Stimulated activated CD8-positive, alpha-beta memory T cell treated with anti-CD3 and anti-CD28 coated beads, Interleukin-4, amount 100 ng/mL, for 24 hours (primary cell): ENCODE measurements around the gene FADS6.
A peak's percentile ranks its signal among the peaks of the same experiment; 100 is the strongest.

Experiments
- DNase-seq: peaks from one replicate; pipeline ENCODE4 v3.0.0-alpha.2; 2020; ENCODE audit warnings: low read depth

The FADS6 gene

DNA sequence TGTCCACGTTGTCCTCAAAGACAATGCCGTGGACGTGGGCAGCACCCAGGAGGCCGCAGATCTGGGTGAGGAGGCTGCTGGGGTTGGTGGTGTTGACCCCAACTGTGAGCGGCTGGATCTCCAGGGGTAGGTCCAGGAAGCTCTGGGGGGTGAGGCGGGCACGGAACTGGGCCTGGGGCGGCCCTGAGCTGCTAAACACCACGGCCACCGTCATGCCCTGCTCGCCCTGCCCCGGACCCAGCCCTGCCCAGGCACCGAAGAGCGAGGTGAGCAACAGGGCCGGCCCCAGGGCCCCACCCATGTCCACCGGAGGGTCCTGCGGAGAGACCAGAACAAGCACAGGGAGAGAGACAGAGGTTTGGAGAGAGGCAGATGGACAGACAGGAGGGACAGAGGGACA, 38.6 kb downstream of the FADS6 start:
- DNase-seq, result no peak

- no peak for DNase-seq
Observed at GRCh38 chr17:74853669-74854068, 39.8 kb downstream of the FADS6 start.

- DNase-seq, result no peak
Observed at GRCh38 chr17:74853048-74853397, 40.4 kb downstream of the FADS6 start.

DNA sequence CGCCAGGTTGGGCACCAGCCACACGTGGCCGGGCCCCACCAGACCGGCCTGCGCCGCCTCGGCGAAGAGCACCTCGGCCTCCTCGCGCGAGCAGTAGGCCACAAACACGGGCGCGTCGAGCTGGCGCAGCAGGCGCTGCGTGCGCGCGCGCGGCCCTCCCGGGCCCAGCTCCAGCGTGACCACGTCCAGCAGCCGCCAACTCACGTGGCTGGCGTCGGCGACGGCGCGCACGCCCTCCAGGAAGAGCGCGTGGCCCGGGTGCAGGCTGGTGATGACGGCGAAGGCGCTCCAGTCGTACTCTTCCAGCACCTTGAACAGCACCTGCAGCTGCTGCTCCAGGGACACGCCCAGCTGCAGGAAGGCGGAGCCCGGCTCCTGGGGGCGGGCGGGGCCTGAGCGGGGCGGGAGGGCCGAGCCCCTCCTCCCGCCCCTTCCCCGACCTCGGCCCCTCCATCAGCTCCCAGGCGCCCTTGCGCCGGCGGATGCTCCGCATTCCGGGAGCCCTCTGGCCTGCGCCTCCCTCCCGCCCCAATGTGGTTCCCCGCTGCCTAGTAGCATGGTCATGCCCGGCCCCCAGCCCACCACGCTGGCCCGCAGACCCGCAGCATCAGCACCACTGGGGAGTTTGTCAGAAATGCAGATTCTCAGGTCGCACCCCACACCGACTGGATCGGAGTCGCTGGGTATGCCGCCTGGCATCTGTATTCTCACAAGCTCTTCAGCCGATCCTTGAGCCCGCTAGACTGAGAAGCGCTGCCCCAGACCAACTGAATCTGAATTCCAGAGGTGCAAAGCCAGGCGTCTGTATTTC, 41.0 kb downstream of the FADS6 start:
- peak; percentile 26 for DNase-seq

DNA sequence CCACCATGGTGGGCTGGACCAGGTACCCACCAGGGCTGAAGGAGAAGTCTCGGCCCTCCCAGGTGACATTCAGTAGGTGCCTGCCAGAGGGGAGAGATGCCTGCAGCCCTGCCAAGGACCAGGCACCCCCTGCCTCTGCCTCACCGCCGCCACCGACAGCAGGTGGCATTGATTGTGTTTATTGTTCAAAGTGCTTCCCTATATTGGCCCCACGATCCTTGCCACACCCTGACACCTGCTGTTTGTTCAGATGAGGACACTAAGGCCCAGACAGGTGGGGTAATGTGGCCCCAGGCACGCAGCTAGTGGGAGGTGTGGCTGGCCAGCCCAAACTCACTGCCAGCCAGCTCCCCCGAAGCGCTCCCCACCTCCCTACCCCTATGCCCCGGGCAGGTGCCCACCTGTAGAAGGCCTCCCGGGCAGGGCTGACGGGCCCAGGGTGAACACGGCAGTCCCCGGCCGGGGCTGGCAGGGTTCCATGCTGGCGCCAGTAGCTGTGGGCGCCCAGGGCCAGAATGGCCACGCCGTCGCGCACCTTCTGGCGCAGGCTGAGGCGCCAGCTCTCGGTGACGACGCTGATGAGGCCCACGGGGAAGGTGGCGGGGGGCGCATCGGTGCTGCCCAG, 41.7 kb downstream of the FADS6 start:
- DNase-seq, result no peak

GRCh38 chr17:74850914-74851313, 42.5 kb downstream of the FADS6 start:
- no peak for DNase-seq

GRCh38 chr17:74850310-74850709, 43.1 kb downstream of the FADS6 start:
- DNase-seq, result no peak

DNA sequence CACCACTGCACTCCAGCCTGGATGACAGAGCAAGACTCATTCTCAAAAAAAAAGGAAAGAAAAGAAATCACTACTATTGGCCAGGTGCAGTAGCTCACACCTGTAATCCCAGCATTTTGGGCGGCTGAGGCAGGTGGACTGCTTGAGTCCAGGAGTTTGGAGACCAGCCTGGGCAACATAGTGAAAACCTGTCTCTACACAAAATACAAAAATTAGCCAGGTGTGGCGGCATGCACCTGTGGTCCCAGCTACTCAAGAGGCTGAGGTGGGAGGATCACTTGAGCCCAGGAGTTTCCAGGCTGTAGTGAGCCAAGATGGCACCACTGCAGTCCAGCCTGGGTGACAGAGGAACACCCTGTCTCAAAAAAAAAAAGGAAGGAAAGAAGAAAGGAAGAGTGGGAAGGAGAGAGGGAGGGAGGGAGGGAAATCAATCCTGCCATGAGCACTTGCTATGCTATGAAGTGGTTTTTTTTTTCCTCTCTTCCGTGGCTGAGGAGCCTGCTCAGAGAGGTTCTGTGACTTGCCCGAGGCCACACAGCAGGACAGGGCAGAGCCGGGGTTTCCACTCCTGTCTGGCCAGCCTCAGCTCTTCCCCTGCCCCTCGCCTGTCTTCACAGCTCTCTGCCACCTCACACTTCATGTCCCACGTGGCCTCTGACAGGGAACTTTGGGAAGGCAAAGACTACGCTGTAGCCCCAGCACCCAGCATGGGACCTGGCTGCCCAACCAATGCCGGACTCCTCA, 44.6 kb downstream of the FADS6 start:
- DNase-seq, result no peak

GRCh38 chr17:74846621-74847020, 46.8 kb downstream of the FADS6 start:
- DNase-seq, result no peak

GRCh38 chr17:74843352-74843627, 50.1 kb downstream of the FADS6 start:
- no peak for DNase-seq

DNA sequence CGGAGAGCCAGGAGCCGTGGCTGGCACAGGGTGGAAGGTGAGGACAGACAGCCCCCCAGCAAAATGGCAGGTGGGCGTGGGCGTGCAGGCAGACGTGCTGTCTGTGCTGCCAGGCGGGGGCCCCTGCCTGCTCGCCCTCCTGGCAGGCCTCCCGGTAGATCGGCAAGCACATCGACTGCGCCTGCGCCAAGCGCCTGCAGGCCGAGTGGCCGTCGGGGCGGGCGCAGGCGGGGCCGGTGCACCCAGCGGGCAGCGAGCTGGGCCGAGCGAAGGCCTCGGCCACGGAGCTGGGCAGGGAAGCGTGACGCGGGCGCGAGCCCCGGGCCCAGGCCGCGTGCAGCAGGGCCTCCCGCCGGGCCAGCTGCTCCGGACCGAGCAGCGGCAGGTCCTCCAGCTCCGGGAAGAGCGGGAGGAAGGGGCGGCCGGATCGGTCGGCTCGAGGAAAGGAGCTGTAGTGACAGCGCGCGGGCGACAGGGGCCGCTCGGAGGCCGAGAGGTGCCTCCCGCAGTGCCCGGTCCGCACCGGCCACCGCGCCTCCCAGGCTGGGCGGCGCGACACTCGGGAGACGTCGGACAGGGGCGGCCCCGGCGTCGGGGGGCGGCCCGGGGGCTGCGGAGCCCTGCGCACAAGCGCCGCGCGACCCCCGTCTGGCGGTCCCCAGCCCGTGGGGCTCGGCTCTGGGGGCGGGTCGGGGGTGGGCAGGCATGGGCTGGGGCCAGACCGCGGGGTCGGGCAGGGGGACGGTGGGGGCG, 50.7 kb downstream of the FADS6 start:
- DNase-seq, result no peak

- no peak for DNase-seq
Observed at GRCh38 chr17:74842146-74842598, 51.3 kb downstream of the FADS6 start.

- no peak for DNase-seq
Observed at GRCh38 chr17:74840989-74841666, 52.3 kb downstream of the FADS6 start.

- no peak for DNase-seq
Observed at GRCh38 chr17:74839990-74840852, 53.2 kb downstream of the FADS6 start.

DNA sequence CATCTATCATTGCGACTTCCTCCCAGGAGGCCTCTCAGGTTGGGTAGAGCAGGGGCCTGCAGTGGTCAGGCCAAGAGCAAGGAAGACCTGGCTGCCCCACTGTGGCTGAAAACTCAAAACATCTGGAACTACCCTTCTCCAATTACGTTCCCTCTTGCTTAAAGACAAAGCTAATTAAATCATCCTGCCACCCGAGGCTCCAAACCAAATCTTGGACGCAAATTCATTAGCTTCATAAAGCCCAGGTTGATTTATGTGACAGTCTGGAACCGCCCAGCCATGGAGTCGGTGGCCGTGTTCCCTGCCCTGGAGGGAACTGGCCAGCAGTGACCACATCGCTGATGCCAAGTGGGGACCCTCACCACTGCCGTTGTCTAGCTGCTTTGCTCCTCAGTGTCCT, 55.2 kb downstream of the FADS6 start:
- no peak for DNase-seq

DNA sequence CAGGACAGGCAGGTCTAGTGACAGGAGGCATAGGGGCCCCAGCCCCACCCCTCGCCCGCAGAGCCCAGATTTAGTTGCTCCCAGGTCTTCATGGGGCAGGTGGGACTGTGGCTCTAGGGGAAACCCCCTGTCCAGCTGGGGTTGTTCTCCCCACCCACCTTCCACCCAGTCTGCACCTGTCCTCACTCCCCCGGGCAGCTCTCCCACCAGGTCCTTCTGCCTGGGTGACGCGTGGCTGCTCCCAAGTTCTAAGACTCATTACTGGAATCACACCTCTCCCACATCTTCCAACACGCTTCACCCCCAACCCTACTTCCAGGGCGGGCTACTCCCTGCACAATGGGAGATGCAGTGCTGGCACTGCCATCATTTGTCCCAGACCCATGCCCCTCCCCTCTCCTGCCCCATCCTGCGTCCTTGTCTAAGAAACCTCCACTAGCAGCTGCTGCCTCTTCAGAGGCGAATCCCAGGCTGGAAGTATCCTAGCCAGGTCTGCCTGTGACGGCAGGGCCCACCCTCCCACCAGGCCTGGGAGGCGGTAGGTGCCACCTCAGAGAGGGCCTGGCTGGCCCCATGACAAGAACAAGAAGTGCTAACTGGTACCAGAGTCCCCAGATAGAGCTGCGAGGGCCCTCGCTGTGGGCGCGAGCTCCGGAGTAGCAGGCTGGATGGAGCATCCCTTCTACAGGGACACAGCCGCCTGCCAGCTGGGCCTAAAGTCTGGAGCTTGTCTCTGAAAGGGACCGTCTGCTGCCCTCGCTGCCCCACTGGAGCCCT, 56.6 kb downstream of the FADS6 start:
- no peak for DNase-seq

DNA sequence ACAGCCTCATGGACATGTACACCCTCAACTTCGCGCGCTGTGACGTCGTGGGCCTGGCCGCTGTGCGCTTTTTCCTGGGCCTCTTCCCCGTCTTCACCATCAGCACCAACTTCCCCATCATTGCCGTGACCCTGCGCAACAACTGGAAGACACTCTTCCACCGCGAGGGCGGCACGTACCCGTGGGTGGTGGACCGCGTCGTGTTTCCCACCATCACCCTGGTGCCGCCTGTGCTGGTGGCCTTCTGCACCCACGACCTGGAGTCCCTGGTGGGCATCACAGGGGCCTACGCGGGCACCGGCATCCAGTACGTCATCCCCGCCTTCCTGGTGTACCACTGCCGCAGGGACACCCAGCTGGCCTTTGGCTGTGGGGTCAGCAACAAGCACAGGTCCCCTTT, 57.2 kb downstream of the FADS6 start:
- no peak for DNase-seq

GRCh38 chr17:74833501-74834377, 59.7 kb downstream of the FADS6 start:
- DNase-seq, result no peak

DNA sequence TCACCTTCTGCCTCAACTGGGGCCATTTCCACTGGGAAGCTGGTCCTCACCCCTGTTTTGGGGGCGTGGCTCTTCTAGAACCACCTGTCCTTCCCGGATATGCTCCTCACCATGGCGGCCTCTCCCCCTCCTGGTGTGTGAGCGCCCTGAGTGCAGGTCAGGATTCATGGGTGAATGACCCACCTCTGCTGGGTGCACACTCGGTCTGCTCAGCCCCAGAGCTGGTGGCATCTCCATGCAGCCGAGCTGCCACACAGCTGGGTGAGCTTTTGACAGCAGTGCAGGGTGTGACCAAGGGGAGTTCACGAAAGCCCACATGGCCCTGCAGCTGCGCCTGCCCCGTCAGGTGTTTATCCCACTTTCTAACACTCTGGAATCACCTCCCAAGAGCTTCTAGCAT, 61.0 kb downstream of the FADS6 start:
- DNase-seq, result no peak
